HG02642 (cell line): Measurements from ENCODE around the gene KLHL6.
"Not testable (repeated sequence)": the region's sequence is repeated elsewhere in the genome, so short reads cannot be mapped to it uniquely, and the experiment has no call there.

Experiments used
- ATAC-seq: cut with Tn5 transposase; IDR thresholded peaks from one replicate; pipeline ENCODE4 v1.9.1; 2021; ENCODE audit warnings: mild to moderate bottlenecking; ENCODE audit not compliant: unreplicated experiment, poor library complexity

Gene KLHL6

GRCh38 chr3:183460081-183461055 lies 95.1 kb downstream of the KLHL6 start:
- no peak for ATAC-seq

GRCh38 chr3:183455089-183455488 lies 100.4 kb downstream of the KLHL6 start:
- ATAC-seq: no peak

GRCh38 chr3:183454064-183454463 lies 101.4 kb downstream of the KLHL6 start:
- ATAC-seq: no peak

- ATAC-seq: no peak
Measured at GRCh38 chr3:183449791-183450190, 105.7 kb downstream of the KLHL6 start.

- ATAC-seq: no peak
Measured at GRCh38 chr3:183449391-183449790, 106.1 kb downstream of the KLHL6 start.

GRCh38 chr3:183448369-183449128 lies 107.0 kb downstream of the KLHL6 start:
- ATAC-seq: no peak

- peak; percentile 69 for ATAC-seq
Measured at GRCh38 chr3:183447206-183448001, 108.1 kb downstream of the KLHL6 start.

GRCh38 chr3:183446838-183447205 lies 108.7 kb downstream of the KLHL6 start:
- ATAC-seq: no peak

GRCh38 chr3:183444748-183445147 lies 110.8 kb downstream of the KLHL6 start:
- ATAC-seq: no peak

- no peak for ATAC-seq
Measured at GRCh38 chr3:183443395-183444385, 111.8 kb downstream of the KLHL6 start.

GRCh38 chr3:183442994-183443393 lies 112.5 kb downstream of the KLHL6 start:
- ATAC-seq: no peak

GRCh38 chr3:183440521-183440920 lies 115.0 kb downstream of the KLHL6 start:
- not testable (repeated sequence) for ATAC-seq

- no peak for ATAC-seq
Measured at GRCh38 chr3:183439515-183439914, 116.0 kb downstream of the KLHL6 start.

GRCh38 chr3:183438735-183439134 lies 116.8 kb downstream of the KLHL6 start:
- ATAC-seq: no peak

- no peak for ATAC-seq
Measured at GRCh38 chr3:183437666-183438564, 117.6 kb downstream of the KLHL6 start.
